Neural crest cell (in vitro differentiated cells): ENCODE results near the gene GAB2. TPM values are rescaled to one million over a fixed set of nuclear protein-coding genes. Genes with fewer than 3 reads are reported as not detected.

Experiments
- DNase-seq: peaks from one replicate; pipeline ENCODE4 v3.0.0; 2021; ENCODE audit warnings: low read depth, mixed read lengths, low spot score
- H3K27ac Mint-ChIP-seq: one replicate; pipeline ENCODE4 v1.8.0; 2021; ENCODE audit warnings: mild to moderate bottlenecking, mixed read lengths; ENCODE audit not compliant: unreplicated experiment
- H3K27me3 Mint-ChIP-seq: 2 replicates; pipeline ENCODE4 v1.8.0; 2021; ENCODE audit warnings: low read depth, mild to moderate bottlenecking, mixed read lengths
- H3K36me3 Mint-ChIP-seq: 2 replicates; pipeline ENCODE4 v1.8.0; 2021; ENCODE audit warnings: low read depth, mild to moderate bottlenecking, mixed read lengths
- H3K4me1 Mint-ChIP-seq: 2 replicates; pipeline ENCODE4 v1.8.0; 2021; ENCODE audit warnings: mixed read lengths
- H3K4me3 Mint-ChIP-seq: one replicate; pipeline ENCODE4 v1.8.0; 2021; ENCODE audit warnings: mild to moderate bottlenecking, mixed read lengths
- H3K9me3 Mint-ChIP-seq: 2 replicates; pipeline ENCODE4 v1.8.0; 2021; ENCODE audit warnings: mixed read lengths
- CTCF ChIP-seq: fragments of 200-600 bp; sonication (generic); conservative IDR thresholded peaks from 2 replicates; pipeline ENCODE4 v1.5.0; 2021; ENCODE audit warnings: antibody characterized with exemption, mild to moderate bottlenecking
- total RNA-seq: library from RNA; stranded (reverse); gene quantifications from 2 replicates; pipeline ENCODE4 v1.2.1, GENCODE V29; 2021

The GAB2 gene
- total RNA-seq, 1 donor from 2014 or later, result 27.9 TPM

GRCh38 chr11:78192223-78192719 lies 225.3 kb downstream of the GAB2 start:
- peak overlapping the region; percentile 69 for H3K4me3 Mint-ChIP-seq
- no peak for DNase-seq
- H3K9me3 Mint-ChIP-seq, result no peaks in the 10 kb centered on the region
- peak overlapping the region; percentile 19 for H3K27ac Mint-ChIP-seq
- H3K36me3 Mint-ChIP-seq, result no peaks in the 10 kb centered on the region
- H3K27me3 Mint-ChIP-seq, result no peaks in the 10 kb centered on the region
- peaks cover 54% of the 10 kb centered on the region for H3K4me1 Mint-ChIP-seq
- TF ChIP-seq CTCF, result no peak

GRCh38 chr11:78190871-78191538 lies 226.6 kb downstream of the GAB2 start:
- Mint-ChIP-seq H3K36me3 (no peaks in the 10 kb centered on the region), H3K27ac (no peak overlapping the region), H3K27me3 (no peaks in the 10 kb centered on the region), H3K4me1 (peaks cover 62% of the 10 kb centered on the region), H3K4me3 (peak overlapping the region; percentile 100), H3K9me3 (no peaks in the 10 kb centered on the region)
- DNase-seq, result no peak
- TF ChIP-seq CTCF, result no peak

- Mint-ChIP-seq H3K27ac (no peak overlapping the region), H3K4me1 (peaks cover 62% of the 10 kb centered on the region), H3K36me3 (no peaks in the 10 kb centered on the region), H3K4me3 (peak overlapping the region; percentile 100), H3K9me3 (no peaks in the 10 kb centered on the region), H3K27me3 (no peaks in the 10 kb centered on the region)
- DNase-seq, result no peak
- no peak for TF ChIP-seq CTCF
Measured at GRCh38 chr11:78190374-78190773, 227.2 kb downstream of the GAB2 start.

GRCh38 chr11:78189851-78190250 lies 227.8 kb downstream of the GAB2 start:
- no peak for DNase-seq
- Mint-ChIP-seq H3K4me3 (peak overlapping the region; percentile 100), H3K27me3 (no peaks in the 10 kb centered on the region), H3K4me1 (peaks cover 62% of the 10 kb centered on the region), H3K36me3 (no peaks in the 10 kb centered on the region), H3K9me3 (no peaks in the 10 kb centered on the region), H3K27ac (no peak overlapping the region)
- no peak for TF ChIP-seq CTCF

- Mint-ChIP-seq H3K9me3 (no peaks in the 10 kb centered on the region), H3K36me3 (no peaks in the 10 kb centered on the region), H3K4me3 (peak overlapping the region; percentile 100), H3K4me1 (peaks cover 56% of the 10 kb centered on the region), H3K27me3 (no peaks in the 10 kb centered on the region), H3K27ac (no peak overlapping the region)
- TF ChIP-seq CTCF, result no peak
- no peak for DNase-seq
Measured at GRCh38 chr11:78189174-78189724, 228.4 kb downstream of the GAB2 start.
